ENCODE results near the gene SUSD2. TPM values are rescaled to one million over a fixed set of nuclear protein-coding genes. Genes with fewer than 3 reads are reported as not detected.

Gene SUSD2
- total and polyA plus RNA-seq, 2 of the 4 experiments (the other 2 are of a cell fraction) = 0.18 to 1.6 TPM

DNA sequence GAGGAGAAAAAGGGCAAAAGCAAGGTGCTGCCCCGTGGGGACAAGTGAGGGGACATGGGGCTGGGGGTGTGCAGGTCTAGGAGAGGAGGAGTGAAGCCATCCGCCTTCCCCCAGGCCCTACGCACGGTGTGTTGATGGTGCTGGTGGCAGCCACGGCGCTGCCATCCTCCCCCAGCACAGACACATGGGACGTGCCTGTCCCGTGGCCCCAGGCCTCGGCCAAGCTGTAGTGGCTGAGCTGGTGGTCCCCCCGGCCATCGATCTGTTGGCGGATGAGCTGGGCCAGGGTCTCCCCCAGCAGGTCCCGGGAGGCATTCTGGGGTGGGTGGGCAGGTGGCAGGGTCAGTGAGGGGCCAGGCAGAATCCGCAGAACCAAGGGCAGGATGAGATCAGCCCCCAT lies 44.7 kb downstream of the SUSD2 start:
- no peak overlapping the region for H3K4ac ChIP-seq (ENCODE audit: low read depth, low read length)
- ChIA-PET CTCF (no interaction called here), POLR2A (ENCODE audit: unreplicated experiment) (no interaction called here)
- no peaks in the 10 kb centered on the region for H3K4me1 ChIP-seq (ENCODE audit: control insufficient read depth, insufficient read depth, low read length)
- H3K4me2 ChIP-seq (ENCODE audit: low read depth, low read length) = no peak overlapping the region
- no peak overlapping the region for H4K5ac ChIP-seq (ENCODE audit: low read depth, low read length)
- H3K9ac ChIP-seq (ENCODE audit: low read depth, low read length) = no peak overlapping the region
- no peak overlapping the region for H4K8ac ChIP-seq (ENCODE audit: low read depth in 2 of 2, low read length in 2 of 2)
- no peaks in the 10 kb centered on the region for H3K9me1 ChIP-seq (ENCODE audit: insufficient read depth, low read length)
- no peak overlapping the region for H3K14ac ChIP-seq (replicated peaks; ENCODE audit: low read depth, low read length)
- no peak overlapping the region for H2AFZ ChIP-seq (replicated peaks; ENCODE audit: low read length, poor library complexity)
- no peak overlapping the region for H4K91ac ChIP-seq (ENCODE audit: insufficient read depth, low read depth, low read length)
- no peak overlapping the region for H3K56ac ChIP-seq (ENCODE audit: extremely low read depth, insufficient read depth, low read length)
- no peak overlapping the region for H2AK9ac ChIP-seq (replicated peaks; ENCODE audit: low read depth, low read length, poor library complexity)
- peaks cover 6% of the 10 kb centered on the region; the same call in 1 of the 2 replicates for H3K36me3 ChIP-seq (ENCODE audit: control insufficient read depth, insufficient read depth, low read length)
- no peak overlapping the region for H2AK5ac ChIP-seq (ENCODE audit: low read depth, low read length)
- H2BK20ac ChIP-seq (ENCODE audit: low read depth, low read length) = no peak overlapping the region
- intact Hi-C loops (cut with micrococcal nuclease) = no loop called here
- H3K27me3 ChIP-seq (ENCODE audit: control insufficient read depth, insufficient read depth, low read length) = no peaks in the 10 kb centered on the region
- no peak overlapping the region for H2BK15ac ChIP-seq (ENCODE audit: low read depth, low read length)
- DNase-seq = no peak
- ATAC-seq (ENCODE audit: low read depth) = no peak
- no peaks in the 10 kb centered on the region for H4K20me1 ChIP-seq (ENCODE audit: insufficient read depth, low read length)
- WGBS, 2 experiments (ENCODE audit: extremely low coverage in 2 of 2, insufficient read length in 1 of 2) = 80% methylated on average over 1 of the region's 14 CpGs; no CpG with 5 or more reads in 1 of the 2 experiments
- H3K4me3 ChIP-seq (ENCODE audit: insufficient read depth, low read depth, low read length) = no peak overlapping the region
- no peak overlapping the region for H3K23ac ChIP-seq (ENCODE audit: low read depth, low read length)
- dilution Hi-C loops (cut with HindIII; ENCODE audit: low sequenced_read_pairs, unreplicated experiment) = no loop called here
- H2BK5ac ChIP-seq (ENCODE audit: low read depth, low read length, poor library complexity, severe bottlenecking) = no peak overlapping the region
- H3K18ac ChIP-seq (ENCODE audit: low read depth, low read length) = no peak overlapping the region
- no peak overlapping the region for H2BK120ac ChIP-seq (ENCODE audit: low read depth, low read length)
- no TSS peak for BruUV-seq (replicated peaks)
- in situ Hi-C loops (cut with MboI; ENCODE audit: low sequenced_read_pairs) = no loop called here
- no peak for TF ChIP-seq CHD1 (IDR thresholded peaks at IDR 0.05; ENCODE audit: low read depth, low read length)
- no peak for TF ChIP-seq FOS (IDR thresholded peaks at IDR 0.05; ENCODE audit: low read depth, low read length)
- no peak for TF ChIP-seq MAFK (IDR thresholded peaks at IDR 0.05; ENCODE audit: low read depth, low read length)
- TF ChIP-seq SMC3 (IDR thresholded peaks at IDR 0.05; ENCODE audit: low read depth, low read length) = no peak
- TF ChIP-seq BHLHE40 (IDR thresholded peaks at IDR 0.05; ENCODE audit: low read depth, low read length) = no peak
- TF ChIP-seq, protein P1, sequence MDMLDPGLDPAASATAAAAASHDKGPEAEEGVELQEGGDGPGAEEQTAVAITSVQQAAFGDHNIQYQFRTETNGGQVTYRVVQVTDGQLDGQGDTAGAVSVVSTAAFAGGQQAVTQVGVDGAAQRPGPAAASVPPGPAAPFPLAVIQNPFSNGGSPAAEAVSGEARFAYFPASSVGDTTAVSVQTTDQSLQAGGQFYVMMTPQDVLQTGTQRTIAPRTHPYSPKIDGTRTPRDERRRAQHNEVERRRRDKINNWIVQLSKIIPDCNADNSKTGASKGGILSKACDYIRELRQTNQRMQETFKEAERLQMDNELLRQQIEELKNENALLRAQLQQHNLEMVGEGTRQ (IDR thresholded peaks at IDR 0.05; ENCODE audit: low read depth, low read length) = no peak
- TF ChIP-seq MAZ (IDR thresholded peaks at IDR 0.05; ENCODE audit: borderline replicate concordance, low read depth, low read length) = no peak
- no peak for TF ChIP-seq RCOR1 (IDR thresholded peaks at IDR 0.05; ENCODE audit: insufficient replicate concordance, low read length)
- TF ChIP-seq NFE2L2 (IDR thresholded peaks at IDR 0.05; ENCODE audit: low read depth, low read length) = no peak
- no peak for TF ChIP-seq RAD21 (IDR thresholded peaks at IDR 0.05; ENCODE audit: low read length)
- TF ChIP-seq CEBPB (IDR thresholded peaks at IDR 0.05; ENCODE audit: low read depth, low read length) = no peak
- TF ChIP-seq, protein P2, sequence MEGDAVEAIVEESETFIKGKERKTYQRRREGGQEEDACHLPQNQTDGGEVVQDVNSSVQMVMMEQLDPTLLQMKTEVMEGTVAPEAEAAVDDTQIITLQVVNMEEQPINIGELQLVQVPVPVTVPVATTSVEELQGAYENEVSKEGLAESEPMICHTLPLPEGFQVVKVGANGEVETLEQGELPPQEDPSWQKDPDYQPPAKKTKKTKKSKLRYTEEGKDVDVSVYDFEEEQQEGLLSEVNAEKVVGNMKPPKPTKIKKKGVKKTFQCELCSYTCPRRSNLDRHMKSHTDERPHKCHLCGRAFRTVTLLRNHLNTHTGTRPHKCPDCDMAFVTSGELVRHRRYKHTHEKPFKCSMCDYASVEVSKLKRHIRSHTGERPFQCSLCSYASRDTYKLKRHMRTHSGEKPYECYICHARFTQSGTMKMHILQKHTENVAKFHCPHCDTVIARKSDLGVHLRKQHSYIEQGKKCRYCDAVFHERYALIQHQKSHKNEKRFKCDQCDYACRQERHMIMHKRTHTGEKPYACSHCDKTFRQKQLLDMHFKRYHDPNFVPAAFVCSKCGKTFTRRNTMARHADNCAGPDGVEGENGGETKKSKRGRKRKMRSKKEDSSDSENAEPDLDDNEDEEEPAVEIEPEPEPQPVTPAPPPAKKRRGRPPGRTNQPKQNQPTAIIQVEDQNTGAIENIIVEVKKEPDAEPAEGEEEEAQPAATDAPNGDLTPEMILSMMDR (conservative IDR thresholded peaks at IDR 0.05; ENCODE audit: low read depth, low read length) = no peak
- H3K79me1 ChIP-seq (ENCODE audit: low read depth in 1 of 2, low read length in 2 of 2) = no peaks in the 10 kb centered on the region
- H3K9me3 ChIP-seq (ENCODE audit: control insufficient read depth, insufficient read depth, low read length) = peaks cover 6% of the 10 kb centered on the region
- no peak overlapping the region for H3K27ac ChIP-seq (ENCODE audit: insufficient read depth, low read length)

All from IMR-90 (cell line).